ENCODE data around the gene KRT83.
"Not testable (repeated sequence)": the region's sequence is repeated elsewhere in the genome, so short reads cannot be mapped to it uniquely, and the experiment has no call there.

The KRT83 gene

GRCh38 chr12:52352951-52353350, 31.8 kb upstream of the KRT83 start:
- DNase-seq: no peak

GRCh38 chr12:52351196-52352059, 30.2 kb upstream of the KRT83 start:
- peak in 3 of 5 donors; percentile 34 to 58 (median 38) for DNase-seq

GRCh38 chr12:52350786-52351185, 29.6 kb upstream of the KRT83 start:
- DNase-seq: no peak

DNA sequence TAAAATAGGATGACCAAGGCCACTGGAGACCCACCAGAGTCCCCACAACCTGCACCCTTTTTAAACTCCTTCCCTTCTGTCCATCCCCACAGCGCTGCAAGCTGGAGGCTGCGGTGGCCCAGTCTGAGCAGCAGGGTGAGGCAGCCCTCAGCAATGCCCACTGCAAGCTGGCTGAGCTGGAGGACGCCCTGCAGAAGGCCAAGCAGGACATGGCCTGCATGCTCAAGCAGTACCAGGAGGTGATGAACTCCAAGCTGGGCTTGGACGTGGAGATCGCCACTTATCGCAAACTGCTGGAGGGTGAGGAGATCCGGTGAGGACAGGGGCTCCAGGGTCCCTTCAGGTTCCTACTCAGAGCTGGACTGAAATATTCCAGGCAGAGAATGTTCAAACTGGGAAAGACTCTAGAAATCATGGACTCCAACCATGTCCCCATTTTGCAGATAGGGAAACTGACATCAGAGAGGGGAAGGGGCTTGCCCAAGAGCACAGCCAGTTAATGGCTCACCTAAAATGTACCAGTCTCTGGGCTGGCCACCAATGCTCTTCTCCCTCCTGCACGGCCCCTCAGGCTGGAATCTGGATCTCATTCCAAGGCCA, 28.9 kb upstream of the KRT83 start:
- no peak for DNase-seq

GRCh38 chr12:52349196-52349595, 28.0 kb upstream of the KRT83 start:
- no peak for DNase-seq

DNA sequence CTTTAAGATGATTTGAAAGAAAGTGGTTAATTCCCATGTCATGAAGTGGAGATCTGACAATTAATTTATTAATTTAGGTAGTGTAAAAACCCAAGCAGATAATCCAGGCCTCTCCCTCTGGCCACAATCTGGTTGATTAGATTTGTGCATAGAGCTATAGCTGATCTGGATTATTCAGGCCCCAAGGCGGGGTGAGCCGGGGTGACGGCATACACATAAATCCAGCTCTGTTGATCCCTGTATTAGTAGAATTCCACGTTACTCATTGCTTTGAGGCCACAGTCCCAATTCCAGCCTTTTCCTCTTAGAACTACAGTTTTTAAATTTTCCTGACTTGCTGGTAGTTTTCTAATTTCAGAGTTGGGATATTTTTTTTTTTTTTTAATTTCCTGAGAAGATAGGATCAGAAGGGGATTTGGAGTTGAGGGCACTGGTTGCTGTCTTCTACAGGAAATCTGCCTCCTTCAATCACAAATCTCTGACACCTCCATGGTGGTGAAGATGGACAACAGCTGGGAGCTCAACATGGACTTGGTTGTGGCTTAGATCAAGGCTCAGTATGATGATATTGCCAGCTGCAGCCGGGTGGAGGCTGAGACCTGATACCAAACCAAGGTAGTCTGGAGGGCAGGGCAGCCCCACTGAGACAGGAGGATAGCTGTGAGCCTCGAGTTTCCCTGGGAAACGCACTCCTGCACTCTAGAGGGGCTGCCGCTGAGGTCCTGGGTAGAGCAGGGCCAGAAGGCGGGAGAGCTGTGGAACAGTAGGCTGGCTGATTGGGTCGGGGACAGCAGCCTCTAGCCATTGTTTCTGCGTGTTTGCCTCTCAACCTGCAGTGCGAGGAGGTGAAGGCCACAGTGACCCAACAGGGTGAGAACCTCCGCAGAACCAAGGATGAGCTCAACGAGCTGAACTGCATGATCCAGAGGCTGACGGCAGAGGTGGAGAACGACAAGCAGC, 26.6 kb upstream of the KRT83 start:
- DNase-seq: no peak

- no peak for DNase-seq
These were observed 25.8 kb upstream of the KRT83 start for GRCh38 chr12:52347016-52347415.

DNA sequence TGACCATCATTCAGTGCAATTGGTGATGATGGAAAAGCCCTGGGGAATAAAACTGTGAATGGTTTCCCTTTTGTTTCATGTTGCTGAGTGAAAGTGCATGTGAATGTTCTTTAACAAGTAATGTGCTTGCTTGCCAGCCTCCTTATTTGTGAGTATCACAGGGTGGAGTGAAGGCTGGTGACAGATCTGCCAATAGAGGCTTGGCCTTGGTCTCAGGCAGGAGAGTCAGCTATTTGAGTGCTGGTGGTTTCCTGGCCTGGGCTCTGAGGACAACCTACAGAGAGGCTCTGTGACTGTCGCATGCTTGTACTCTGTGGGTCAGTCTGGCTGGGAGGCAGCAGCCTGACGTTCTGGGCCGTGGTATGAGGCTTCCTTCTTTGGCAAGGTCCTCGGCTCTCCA, 25.4 kb upstream of the KRT83 start:
- DNase-seq: no peak

GRCh38 chr12:52345041-52345440, 23.8 kb upstream of the KRT83 start:
- DNase-seq: not testable (repeated sequence)

DNA sequence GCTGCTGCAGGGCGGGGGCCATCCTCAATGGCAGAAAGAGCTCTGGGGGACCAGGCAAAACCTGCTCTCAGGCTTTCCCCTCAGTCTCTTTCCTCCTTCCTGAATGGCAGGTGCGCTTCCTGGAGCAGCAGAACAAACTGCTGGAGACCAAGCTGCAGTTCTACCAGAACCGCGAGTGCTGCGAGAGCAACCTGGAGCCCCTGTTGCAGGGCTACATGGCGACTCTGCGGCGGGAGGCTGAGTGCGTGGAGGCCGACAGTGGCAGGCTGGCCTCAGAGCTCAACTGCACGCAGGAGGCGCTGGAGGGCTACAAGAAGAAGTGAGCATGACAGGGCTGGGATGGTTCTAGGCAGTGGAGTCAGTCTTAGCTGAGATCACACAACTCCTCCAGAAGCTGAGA, 22.9 kb upstream of the KRT83 start:
- DNase-seq: no peak

DNA sequence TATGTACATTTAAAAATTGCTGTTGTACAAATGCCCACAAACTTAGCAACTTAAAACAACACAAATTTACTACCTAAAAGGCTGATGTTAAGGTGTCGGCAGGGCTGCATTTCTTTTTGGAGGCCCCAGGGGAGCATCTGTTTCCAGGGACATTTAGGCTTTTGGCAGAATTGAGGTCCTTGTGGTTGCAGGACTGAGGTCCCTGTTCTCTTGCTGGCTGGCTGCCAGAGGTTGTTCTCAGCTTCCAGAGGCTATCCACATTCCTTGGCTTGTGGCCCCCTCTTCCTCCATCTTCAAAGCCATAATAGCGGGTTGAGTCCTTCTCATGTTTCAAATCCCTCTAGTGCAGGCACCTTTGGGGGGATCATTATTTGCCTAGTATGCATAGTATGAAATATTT, 22.4 kb upstream of the KRT83 start:
- DNase-seq: no peak

GRCh38 chr12:52342781-52343490, 21.7 kb upstream of the KRT83 start:
- DNase-seq: no peak

DNA sequence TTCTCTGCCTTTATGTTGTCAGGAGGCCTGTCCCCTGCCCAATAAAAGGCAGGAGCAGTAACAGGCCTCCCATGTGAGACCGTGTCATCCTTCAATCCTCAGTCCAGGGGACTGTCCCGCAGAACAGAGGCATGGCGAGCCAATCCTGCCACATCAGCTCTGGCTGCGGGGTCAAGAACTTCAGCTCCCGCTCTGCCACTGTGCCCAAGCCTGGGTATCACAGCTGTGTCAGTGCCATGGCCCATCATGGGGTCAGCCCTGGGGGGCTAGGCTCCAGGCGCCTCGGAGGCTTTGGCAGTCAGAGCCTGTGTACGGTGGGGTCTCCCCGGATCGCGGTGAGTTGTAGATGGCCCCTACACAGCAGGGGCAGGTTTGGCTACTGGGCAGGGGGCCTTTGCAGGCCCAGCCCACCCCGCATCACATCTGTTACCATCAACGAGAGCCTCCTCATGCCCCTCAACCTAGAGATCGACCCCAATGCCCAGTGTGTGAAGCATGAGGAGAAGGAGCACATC, 19.9 kb upstream of the KRT83 start:
- DNase-seq: no peak

GRCh38 chr12:52338241-52338960, 17.2 kb upstream of the KRT83 start:
- DNase-seq: no peak

GRCh38 chr12:52337054-52337453, 15.9 kb upstream of the KRT83 start:
- no peak for DNase-seq

- DNase-seq: no peak
These were observed 15.4 kb upstream of the KRT83 start for GRCh38 chr12:52336641-52337040.

DNA sequence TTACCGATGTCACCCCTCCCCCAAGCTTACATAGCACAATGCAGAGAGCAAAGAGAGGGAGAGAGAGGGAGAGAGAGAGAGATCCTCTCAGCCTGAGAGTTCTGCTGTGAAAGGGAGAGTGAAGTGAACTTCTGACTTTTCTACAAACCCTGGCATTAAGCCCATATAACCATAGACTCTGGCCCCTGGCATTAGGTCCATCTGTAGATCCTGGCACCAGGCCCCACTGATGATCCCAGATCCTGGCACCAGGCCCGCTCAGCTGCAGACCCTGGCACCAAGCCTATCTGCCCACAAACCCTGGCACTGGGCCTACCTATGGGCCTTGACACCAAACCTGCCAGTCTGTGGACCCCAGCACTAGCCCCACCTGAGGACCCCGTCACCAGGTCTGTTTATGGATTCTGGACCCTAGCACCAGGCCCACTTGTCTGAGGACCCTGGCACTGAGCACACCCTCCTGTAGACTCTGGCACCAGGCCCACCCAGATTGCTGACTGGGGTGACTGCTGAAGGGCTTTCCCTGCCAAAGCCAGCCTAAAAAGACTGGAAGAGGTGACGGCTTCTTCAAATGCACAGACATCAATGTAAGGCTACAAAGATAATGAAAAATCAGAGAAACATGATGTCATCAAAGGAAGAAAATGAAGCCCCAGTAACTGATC, 14.5 kb upstream of the KRT83 start:
- no peak for DNase-seq

DNA sequence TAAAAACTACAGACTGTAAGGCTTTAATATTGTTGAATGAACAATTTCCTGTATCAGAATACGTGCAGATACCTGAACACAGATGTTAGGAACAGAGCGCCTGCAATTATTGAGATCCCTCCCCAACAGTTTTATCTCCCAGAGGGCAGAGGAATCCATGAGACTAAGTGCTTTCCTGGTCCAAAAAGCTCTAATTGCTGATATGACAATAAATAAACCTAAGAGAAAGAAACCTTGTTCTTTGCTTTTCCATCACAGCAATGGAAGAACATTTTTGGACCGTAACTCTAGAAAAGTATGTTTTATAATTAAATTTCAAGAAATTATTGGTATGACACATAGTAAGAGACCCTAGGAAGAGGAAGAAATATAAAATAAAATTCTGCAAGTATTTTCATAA, 13.0 kb upstream of the KRT83 start:
- DNase-seq: no peak

- no peak for DNase-seq
These were observed 12.1 kb upstream of the KRT83 start for GRCh38 chr12:52333321-52333720.

DNA sequence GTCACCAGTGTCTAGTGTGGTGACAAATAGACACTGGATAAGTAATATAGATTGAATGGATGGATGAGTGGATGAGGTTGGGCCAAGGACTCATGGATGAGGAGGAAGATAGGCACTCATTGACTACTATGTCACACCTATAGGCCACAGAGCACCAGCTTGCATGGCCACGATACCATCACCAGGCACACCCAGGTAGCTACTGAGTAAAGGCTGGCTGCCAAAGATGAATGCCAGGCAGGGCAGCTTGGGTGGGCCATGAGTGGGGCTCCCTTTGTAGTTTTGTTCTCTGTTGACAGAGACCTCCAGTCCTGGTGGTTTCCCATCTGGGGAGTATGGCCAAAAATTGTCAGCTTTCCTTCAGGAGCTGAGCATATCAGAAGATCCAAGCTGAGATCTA, 11.2 kb upstream of the KRT83 start:
- DNase-seq: no peak

DNA sequence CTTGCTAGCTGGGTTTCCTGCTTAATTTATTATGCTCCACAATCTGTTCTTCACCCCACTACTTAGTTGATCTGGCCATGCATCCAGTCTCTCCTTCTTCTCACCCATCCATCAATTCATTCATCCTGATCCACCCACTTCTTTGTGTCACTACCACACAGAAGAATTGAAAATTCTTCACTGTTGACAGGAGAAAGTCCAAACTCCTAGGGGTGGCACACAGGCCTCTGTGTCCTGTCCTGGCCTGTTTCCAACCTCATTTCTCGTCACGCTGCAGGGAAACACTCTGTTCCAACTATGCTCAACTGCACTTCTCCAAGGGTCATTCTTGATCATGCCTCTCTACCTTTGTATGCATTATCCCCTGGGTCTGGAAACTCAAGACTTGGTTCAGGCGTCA, 10.6 kb upstream of the KRT83 start:
- DNase-seq: no peak

Data from T-helper 1 cell (primary cell).